B cell (primary cell): Measurements from ENCODE around the gene SEMA6C. TPM values are rescaled to one million over a fixed set of nuclear protein-coding genes. Genes with fewer than 3 reads are reported as not detected.

Experiments
- ATAC-seq: fragments of 200-7000 bp; cut with Tn5 transposase; one replicate; pipeline ENCODE4 v1.10.0; 2021; ENCODE audit warnings: low read depth, mild to moderate bottlenecking, moderate number of reproducible peaks, moderate library complexity
- CTCF ChIA-PET: fragments of 350-600 bp; sonication (Branson Sonifier 250); formaldehyde crosslinking; loops from one replicate; lab custom pipeline; 2021; ENCODE audit warnings: antibody characterized with exemption, inconsistent platforms; lab: Charles Lee
- POLR2A ChIA-PET: fragments of 350-600 bp; sonication (Branson Sonifier 250); formaldehyde crosslinking; loops from one replicate; lab custom pipeline; 2021; ENCODE audit warnings: antibody characterized with exemption; lab: Charles Lee
- DNase-seq: peaks from one replicate; pipeline ENCODE4 v3.0.0; 2013
- H2AFZ ChIP-seq: 2 replicates; pipeline ENCODE4 v1.6.1; 2012; ENCODE audit warnings: mild to moderate bottlenecking, low read depth, low read length; ENCODE audit not compliant: insufficient read depth, poor library complexity, severe bottlenecking
- H3K27ac ChIP-seq, 2 donors: 1 replicate in 1 of 2; 2 replicates in 1 of 2; pipeline ENCODE4 v1.5.1; 2012 to 2013; ENCODE audit warnings: low read length in 2 of 2, mild to moderate bottlenecking in 2 of 2, moderate library complexity in 1 of 2
- H3K27me3 ChIP-seq, 4 experiments: fragments of 200-600 bp in 1 of 4; sonication (generic) in 1 of 4; replicated peaks in 1 of 4; 1 replicate in 2 of 4; 2 replicates in 2 of 4; pipeline versions ENCODE4 v1.6.1 to v1.7.0; 2013 to 2016; ENCODE audit warnings: low read length in 3 of 4, mild to moderate bottlenecking in 2 of 4, mixed read lengths in 1 of 4, moderate library complexity in 1 of 4; ENCODE audit not compliant: insufficient read depth in 4 of 4, control insufficient read depth in 3 of 4; ENCODE audit errors: control extremely low read depth in 1 of 4
- H3K36me3 ChIP-seq, 2 experiments: replicated peaks in 1 of 2; 1 replicate in 1 of 2; 2 replicates in 1 of 2; pipeline versions ENCODE4 v1.6.1 to v1.7.1; 2013; ENCODE audit warnings: low read length in 1 of 2; ENCODE audit not compliant: insufficient read depth in 2 of 2, control insufficient read depth in 1 of 2; ENCODE audit errors: control extremely low read depth in 1 of 2, extremely low read depth in 1 of 2
- H3K4me1 ChIP-seq, 2 donors: fragments of 200-600 bp in 1 of 2; sonication (generic) in 1 of 2; 1 replicate in 1 of 2; 2 replicates in 1 of 2; pipeline versions ENCODE4 v1.5.1 to v1.6.1; 2013 to 2017; ENCODE audit warnings: low read length in 2 of 2; ENCODE audit not compliant: control insufficient read depth in 2 of 2, insufficient read depth in 2 of 2
- H3K4me2 ChIP-seq: replicated peaks from 2 replicates; pipeline ENCODE3; 2012; ENCODE audit warnings: mild to moderate bottlenecking, low read depth, low read length; ENCODE audit not compliant: poor library complexity, severe bottlenecking
- H3K4me3 ChIP-seq, 5 experiments: fragments of 200-600 bp in 1 of 5; sonication (generic) in 1 of 5; 1 replicate in 3 of 5; 2 replicates in 2 of 5; pipeline versions ENCODE4 v1.5.1 to v1.7.0; 2011 to 2016; ENCODE audit warnings: low read length in 4 of 5, mild to moderate bottlenecking in 4 of 5, low read depth in 2 of 5, control low read depth in 1 of 5, moderate library complexity in 1 of 5; ENCODE audit not compliant: insufficient read depth in 1 of 5; ENCODE audit errors: control extremely low read depth in 1 of 5, extremely low read depth in 1 of 5
- H3K79me2 ChIP-seq: fragments of 200-600 bp; sonication (generic); one replicate; pipeline ENCODE4 v1.6.0; 2016; ENCODE audit warnings: low read length; ENCODE audit not compliant: control insufficient read depth, insufficient read depth
- H3K9ac ChIP-seq: fragments of 200-600 bp; sonication (generic); 2 replicates; pipeline ENCODE4 v1.6.1; 2017; ENCODE audit warnings: mild to moderate bottlenecking, low read length, moderate library complexity
- H3K9me3 ChIP-seq, 3 donors: one replicate each; pipeline versions ENCODE4 v1.6.1 to v1.7.1; 2013; ENCODE audit warnings: low read length in 2 of 3; ENCODE audit not compliant: control insufficient read depth in 2 of 3, insufficient read depth in 1 of 3; ENCODE audit errors: control extremely low read depth in 1 of 3
- H4K20me1 ChIP-seq: 2 replicates; pipeline ENCODE4 v1.6.0; 2012; ENCODE audit warnings: mild to moderate bottlenecking, low read length; ENCODE audit not compliant: insufficient read depth, control insufficient read depth, poor library complexity, severe bottlenecking
- H3K27ac Mint-ChIP-seq: one replicate; pipeline ENCODE4 v1.8.0; 2021; ENCODE audit warnings: mixed read lengths
- H3K27me3 Mint-ChIP-seq: one replicate; pipeline ENCODE4 v1.8.0; 2021; ENCODE audit warnings: mixed read lengths
- H3K4me1 Mint-ChIP-seq: one replicate; pipeline ENCODE4 v1.8.0; 2021; ENCODE audit warnings: mixed read lengths
- H3K4me3 Mint-ChIP-seq: one replicate; pipeline ENCODE4 v1.8.0; 2021; ENCODE audit warnings: mixed read lengths
- H3K9me3 Mint-ChIP-seq: one replicate; pipeline ENCODE4 v1.8.0; 2022; ENCODE audit warnings: mixed read lengths; ENCODE audit not compliant: insufficient read depth
- CTCF ChIP-seq: fragments of 200-600 bp; IDR thresholded peaks from one replicate; pipeline ENCODE4 v1.8.0; 2022; ENCODE audit warnings: antibody characterized with exemption, mild to moderate bottlenecking
- EZH2 ChIP-seq: IDR thresholded peaks from 2 replicates; pipeline ENCODE4 v1.6.1; 2012; ENCODE audit warnings: borderline replicate concordance, low read depth, mild to moderate bottlenecking, moderate library complexity, low read length; ENCODE audit not compliant: insufficient read depth, poor library complexity, severe bottlenecking
- WGBS: methylation state at CpG from one replicate; pipeline ENCODE4 v1.1.5; 2013; ENCODE audit warnings: missing lambda C conversion rate; ENCODE audit not compliant: insufficient coverage; 5-methylcytosine and 5-hydroxymethylcytosine counted together
- intact Hi-C: fragments of 100-400 bp; cut with micrococcal nuclease; formaldehyde crosslinking; loops from one replicate; pipeline ENCODE4 v1.10.0; 2022
- polyA plus RNA-seq: library from polyadenylated mRNA; depleted of rRNA; stranded (reverse); fragments of >200 nt; gene quantifications from 2 replicates; pipeline ENCODE4 v1.2.3, GENCODE V29; 2012
- total RNA-seq, 2 donors: library from RNA; stranded (reverse); fragments of 120-200 nt in 1 of 2; gene quantifications; 1 replicate in 1 of 2; 2 replicates in 1 of 2; pipeline versions ENCODE4 v1.2.3 to v1.2.4, GENCODE V29; 2013 to 2022

SEMA6C gene
- total and polyA plus RNA-seq, 2 donors (not counting 1 experiment from before 2014, with no cell fraction given), result 0.86 to 1.3 TPM

DNA sequence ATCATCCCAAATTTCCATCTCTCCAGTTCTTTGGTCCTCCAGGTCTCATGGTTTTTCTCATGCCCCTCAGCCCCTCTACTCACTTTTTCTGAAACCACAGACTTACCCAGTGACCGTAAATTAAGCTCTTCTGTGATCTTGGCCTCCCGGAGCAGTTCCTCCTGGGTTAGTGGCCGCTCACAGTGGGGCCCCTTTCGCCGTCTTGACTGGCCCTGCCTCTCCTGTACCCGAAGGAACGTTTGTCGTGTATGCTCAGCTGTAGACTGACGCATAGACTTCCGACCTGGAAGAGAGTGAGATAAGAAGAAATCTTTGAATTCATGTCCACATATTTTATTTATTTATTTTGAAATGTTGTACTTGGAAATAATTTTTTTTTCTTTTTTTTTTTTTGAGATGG, 37.8 kb upstream of the SEMA6C start:
- H3K9me3 ChIP-seq, result no peaks in the 10 kb centered on the region
- DNase-seq (no peak), ATAC-seq (no peak)
- ChIA-PET POLR2A (no interaction called here), CTCF (interaction anchor here (0.6 kb wide), 1 partner anchor 84 kb away, joined by 4 read pairs; no protein-coding TSS in a partner anchor)
- H4K20me1 ChIP-seq, result no peaks in the 10 kb centered on the region
- H3K79me2 ChIP-seq, result peaks cover 19% of the 10 kb centered on the region
- intact Hi-C loops, result no loop called here
- H3K4me2 ChIP-seq, result no peak overlapping the region
- H3K4me1 Mint-ChIP-seq, result peaks cover 14% of the 10 kb centered on the region
- peaks cover 15 to 41% of the 10 kb centered on the region in 2 experiments for H3K36me3 ChIP-seq
- peaks cover 10 to 11% of the 10 kb centered on the region in 2 donors for H3K4me1 ChIP-seq
- no peak overlapping the region for H3K27ac ChIP-seq
- no peaks in the 10 kb centered on the region for H3K9me3 Mint-ChIP-seq
- H3K4me3 Mint-ChIP-seq, result no peak overlapping the region
- no peaks in the 10 kb centered on the region for H3K27me3 ChIP-seq
- no peak overlapping the region for H3K4me3 ChIP-seq
- no peak overlapping the region for H3K9ac ChIP-seq
- H3K27me3 Mint-ChIP-seq, result no peaks in the 10 kb centered on the region
- no peak overlapping the region for H2AFZ ChIP-seq
- TF ChIP-seq CTCF, result no peak
- TF ChIP-seq EZH2, result no peak
- 100% methylated on average over 2 of the region's 10 CpGs for WGBS
- no peak overlapping the region for H3K27ac Mint-ChIP-seq

GRCh38 chr1:151176514-151177045, 30.1 kb upstream of the SEMA6C start:
- Histone ChIP-seq H3K9ac (no peak overlapping the region), H3K27me3 (no peaks in the 10 kb centered on the region), H3K9me3 (no peaks in the 10 kb centered on the region), H3K4me1 (no peaks in the 10 kb centered on the region), H3K27ac (no peak overlapping the region), H2AFZ (no peak overlapping the region), H4K20me1 (no peaks in the 10 kb centered on the region), H3K36me3 (peaks cover 10 to 46% of the 10 kb centered on the region in 2 experiments), H3K4me2 (no peak overlapping the region), H3K79me2 (no peaks in the 10 kb centered on the region), H3K4me3 (no peak overlapping the region)
- no peak overlapping the region for H3K27ac Mint-ChIP-seq
- H3K9me3 Mint-ChIP-seq, result no peaks in the 10 kb centered on the region
- CTCF ChIA-PET, result interaction anchor here (1.0 to 1.3 kb wide), 4 partner anchors 13 to 76 kb away, joined by 3 to 4 read pairs (median 4); partner anchors contain the start of genes TNFAIP8L2 and VPS72
- H3K4me1 Mint-ChIP-seq, result peaks cover 2% of the 10 kb centered on the region
- no peak overlapping the region for H3K4me3 Mint-ChIP-seq
- TF ChIP-seq EZH2 (no peak), CTCF (no peak)
- 97% methylated on average over 17 of the region's 17 CpGs for WGBS
- ATAC-seq, result no peak
- no peak for DNase-seq
- POLR2A ChIA-PET, result interaction anchor here (1.0 kb wide), 1 partner anchor 13 kb away, joined by 4 read pairs; the partner anchor contains the start of gene VPS72
- intact Hi-C loops, result no loop called here
- no peaks in the 10 kb centered on the region for H3K27me3 Mint-ChIP-seq
